ENCODE results near the gene PPP1R13L. TPM values are rescaled to one million over a fixed set of nuclear protein-coding genes. Genes with fewer than 3 reads are reported as not detected.

PPP1R13L gene
- total RNA-seq, 3 donors from 2014 or later, result 3.4 to 45.1 (median 34.7) TPM

DNA sequence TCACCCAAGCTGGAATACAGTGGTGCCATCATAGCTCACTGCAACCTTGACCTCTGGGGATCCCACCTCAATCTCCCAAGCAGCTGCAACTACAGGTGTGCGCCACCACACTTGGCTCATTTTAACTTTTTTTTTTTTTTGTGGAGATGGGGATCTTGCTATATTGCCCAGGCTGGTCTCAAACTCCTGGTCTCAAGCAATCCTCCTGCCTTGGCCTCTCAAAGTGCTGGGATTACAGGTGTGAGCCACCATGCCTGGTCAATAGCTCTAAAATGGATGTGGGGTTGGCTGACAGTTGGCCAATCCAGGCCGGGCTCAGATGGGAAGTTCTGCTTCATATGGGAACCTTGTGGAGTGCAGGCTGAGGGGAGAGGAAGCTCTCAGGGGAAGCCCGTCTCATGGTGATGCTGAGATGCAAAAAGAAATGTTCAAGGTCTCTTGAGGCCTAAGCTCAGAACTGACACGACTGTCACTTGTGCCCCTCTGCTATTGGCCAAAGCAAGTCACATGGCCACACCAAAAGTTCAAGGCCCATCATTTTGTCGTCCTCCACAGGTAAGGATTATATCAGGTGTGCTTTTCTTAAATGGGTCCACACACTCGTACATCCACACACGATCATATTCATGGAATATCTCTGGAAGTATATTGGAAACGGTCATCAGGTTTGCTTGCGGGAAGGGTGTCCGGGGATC lies 71.1 kb downstream of the PPP1R13L start:
- intact Hi-C loops (cut with DNase I; ENCODE audit: low total_unique reads), result no loop called here
- DNase-seq (ENCODE audit: low spot score in 2 of 2), result no peak
- Histone ChIP-seq H3K27ac (no peak overlapping the region), H3K27me3 (no peaks in the 10 kb centered on the region), H3K4me1 (no peaks in the 10 kb centered on the region), H3K9me3 (no peaks in the 10 kb centered on the region), H3K4me3 (no peak overlapping the region), H3K36me3 (no peaks in the 10 kb centered on the region)
- no peak for TF ChIP-seq POLR2A (IDR thresholded peaks at IDR 0.05)
- TF ChIP-seq, protein P1, sequence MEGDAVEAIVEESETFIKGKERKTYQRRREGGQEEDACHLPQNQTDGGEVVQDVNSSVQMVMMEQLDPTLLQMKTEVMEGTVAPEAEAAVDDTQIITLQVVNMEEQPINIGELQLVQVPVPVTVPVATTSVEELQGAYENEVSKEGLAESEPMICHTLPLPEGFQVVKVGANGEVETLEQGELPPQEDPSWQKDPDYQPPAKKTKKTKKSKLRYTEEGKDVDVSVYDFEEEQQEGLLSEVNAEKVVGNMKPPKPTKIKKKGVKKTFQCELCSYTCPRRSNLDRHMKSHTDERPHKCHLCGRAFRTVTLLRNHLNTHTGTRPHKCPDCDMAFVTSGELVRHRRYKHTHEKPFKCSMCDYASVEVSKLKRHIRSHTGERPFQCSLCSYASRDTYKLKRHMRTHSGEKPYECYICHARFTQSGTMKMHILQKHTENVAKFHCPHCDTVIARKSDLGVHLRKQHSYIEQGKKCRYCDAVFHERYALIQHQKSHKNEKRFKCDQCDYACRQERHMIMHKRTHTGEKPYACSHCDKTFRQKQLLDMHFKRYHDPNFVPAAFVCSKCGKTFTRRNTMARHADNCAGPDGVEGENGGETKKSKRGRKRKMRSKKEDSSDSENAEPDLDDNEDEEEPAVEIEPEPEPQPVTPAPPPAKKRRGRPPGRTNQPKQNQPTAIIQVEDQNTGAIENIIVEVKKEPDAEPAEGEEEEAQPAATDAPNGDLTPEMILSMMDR (IDR thresholded peaks at IDR 0.05), result no peak
- no peak for TF ChIP-seq POLR2AphosphoS5 (IDR thresholded peaks at IDR 0.05)

DNA sequence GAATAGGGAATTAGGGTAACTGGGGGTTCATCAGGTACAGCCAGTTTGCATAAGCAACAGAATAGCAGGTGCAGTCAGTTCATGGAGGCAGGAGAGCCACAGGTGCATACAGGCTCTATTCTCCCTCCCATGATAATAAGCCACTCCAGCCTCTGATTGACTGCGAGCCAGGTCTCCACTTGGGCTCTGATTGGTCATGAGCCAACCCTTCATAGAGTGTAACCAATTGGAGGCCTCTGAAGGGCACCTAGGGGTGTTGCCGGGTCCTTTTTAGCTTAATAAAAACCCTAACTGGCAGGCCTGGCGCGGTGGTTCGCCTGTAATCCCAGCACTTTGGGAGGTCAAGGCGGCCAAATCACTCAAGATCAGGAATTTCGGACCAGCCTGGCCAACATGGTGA lies 73.5 kb downstream of the PPP1R13L start:
- no peak overlapping the region for H3K4me3 ChIP-seq
- no peak overlapping the region for H3K27ac ChIP-seq
- H3K4me1 ChIP-seq, result no peaks in the 10 kb centered on the region
- intact Hi-C loops (cut with DNase I; ENCODE audit: low total_unique reads), result no loop called here
- no peaks in the 10 kb centered on the region for H3K9me3 ChIP-seq
- TF ChIP-seq, protein P1 (IDR thresholded peaks at IDR 0.05), result no peak
- no peak for TF ChIP-seq POLR2AphosphoS5 (IDR thresholded peaks at IDR 0.05)
- TF ChIP-seq POLR2A (IDR thresholded peaks at IDR 0.05), result no peak
- no peaks in the 10 kb centered on the region for H3K36me3 ChIP-seq
- no peak for DNase-seq (ENCODE audit: low spot score in 2 of 2)
- no peaks in the 10 kb centered on the region for H3K27me3 ChIP-seq

Other genes starting within 250 kb of the PPP1R13L start
- 1 to 10 TPM in 2 of 3 donors, under 1 TPM in 1; 0.16 to 1.3 (median 1.0) TPM for gene NKPD1, start 244.1 kb downstream of the PPP1R13L start, total RNA-seq
- 10 to 100 TPM; 29.5 to 54.4 (median 34.7) TPM for gene TRAPPC6A, start 226.8 kb downstream of the PPP1R13L start, total RNA-seq
- 10 to 100 TPM; 10.2 to 13.0 (median 10.6) TPM for gene BLOC1S3, start 226.3 kb downstream of the PPP1R13L start, total RNA-seq
- gene EXOC3L2, start 159.7 kb downstream of the PPP1R13L start, total RNA-seq, result 1 to 10 TPM in 1 of 3 donors, under 1 TPM in 2; 0.44 to 2.3 (median 0.64) TPM
- 10 to 100 TPM; 11.0 to 20.0 (median 19.2) TPM for gene MARK4, start 153.8 kb downstream of the PPP1R13L start, total RNA-seq
- gene CKM, start 82.2 kb downstream of the PPP1R13L start, total RNA-seq, result not detected
- gene KLC3, start 64.3 kb downstream of the PPP1R13L start, total RNA-seq, result 10 to 100 TPM in 1 of 3 donors, 1 to 10 TPM in 1, not detected in 1; 5.6 to 13.5 TPM
- 10 to 100 TPM in 1 of 3 donors, 1 to 10 TPM in 2; 6.4 to 11.5 (median 9.5) TPM for gene ERCC2, start 34.5 kb downstream of the PPP1R13L start, total RNA-seq
- 1 to 10 TPM; 2.6 to 6.9 (median 5.3) TPM for gene POLR1G, start 1.6 kb upstream of the PPP1R13L start, total RNA-seq
- 10 to 100 TPM; 89.9 to 96.7 (median 91.2) TPM for gene ERCC1, start 18.8 kb upstream of the PPP1R13L start, total RNA-seq
- 100 to 1,000 TPM in 1 of 3 donors, 10 to 100 TPM in 2; 29.8 to 109 (median 38.4) TPM for gene FOSB, start 62.9 kb upstream of the PPP1R13L start, total RNA-seq
- 10 to 100 TPM in 1 of 3 donors, 1 to 10 TPM in 2; 5.9 to 15.1 (median 7.2) TPM for gene RTN2, start 92.0 kb upstream of the PPP1R13L start, total RNA-seq
- gene PPM1N, start 93.4 kb upstream of the PPP1R13L start, total RNA-seq, result 1 to 10 TPM; 1.8 to 2.5 (median 2.3) TPM
- gene VASP, start 102.4 kb upstream of the PPP1R13L start, total RNA-seq, result 10 to 100 TPM; 31.8 to 61.6 (median 52.2) TPM
- 10 to 100 TPM in 1 of 3 donors, 1 to 10 TPM in 2; 6.6 to 11.4 (median 7.2) TPM for gene OPA3, start 179.7 kb upstream of the PPP1R13L start, total RNA-seq
- 1 to 10 TPM; 1.1 to 8.8 (median 1.2) TPM for gene GPR4, start 197.1 kb upstream of the PPP1R13L start, total RNA-seq
- 10 to 100 TPM; 27.7 to 42.0 (median 32.4) TPM for gene EML2, start 234.3 kb upstream of the PPP1R13L start, total RNA-seq